Measurements from ENCODE around the gene IFFO2.

- TF ChIP-seq CTCF (IDR thresholded peaks at IDR 0.05; ENCODE audit: low read depth, low read length, poor library complexity, severe bottlenecking): peak; percentile 87
- TF ChIP-seq EZH2phosphoT487 (IDR thresholded peaks at IDR 0.05; ENCODE audit: borderline replicate concordance, low read length): no peak
These were observed 72.6 kb downstream of the IFFO2 start for GRCh38 chr1:18883636-18884418.

Data from DOHH2 (cell line).